Heart right ventricle (tissue), 16 donors: ENCODE measurements around the gene DCTN1. TPM values are rescaled to one million over a fixed set of nuclear protein-coding genes. Genes with fewer than 3 reads are reported as not detected.

Experiments
- ATAC-seq, 8 donors: fragments of 200-7000 bp; cut with Tn5 transposase; one replicate each; pipeline ENCODE4 v1.9.1; 2020; ENCODE audit warnings: mild to moderate bottlenecking in 8 of 8, moderate library complexity in 8 of 8, moderate number of reproducible peaks in 1 of 8
- DNase-seq, 2 donors: peaks; one replicate each; pipeline ENCODE4 v3.0.0-alpha.2; 2020
- H3K27ac ChIP-seq, 10 donors: fragments of 200-600 bp; sonication (generic) in 2 of 10; one replicate each; pipeline versions ENCODE4 v1.5.0 to v1.8.0; 2020 to 2022; ENCODE audit warnings: mild to moderate bottlenecking in 3 of 10
- H3K27me3 ChIP-seq, 7 donors: fragments of 200-600 bp; one replicate each; pipeline ENCODE4 v1.8.0; 2021 to 2022; ENCODE audit warnings: mild to moderate bottlenecking in 2 of 7
- H3K36me3 ChIP-seq, 9 donors: fragments of 200-600 bp; sonication (generic) in 1 of 9; one replicate each; pipeline versions ENCODE4 v1.5.0 to v1.8.0; 2020 to 2022; ENCODE audit warnings: mild to moderate bottlenecking in 2 of 9
- H3K4me1 ChIP-seq, 9 donors: fragments of 200-600 bp; sonication (generic) in 1 of 9; one replicate each; pipeline versions ENCODE4 v1.5.0 to v1.8.0; 2020 to 2022; ENCODE audit warnings: mild to moderate bottlenecking in 4 of 9
- H3K4me3 ChIP-seq, 10 donors: fragments of 200-600 bp; sonication (generic) in 2 of 10; one replicate each; pipeline versions ENCODE4 v1.5.0 to v1.8.0; 2020 to 2022; ENCODE audit warnings: mild to moderate bottlenecking in 7 of 10, moderate library complexity in 2 of 10
- H3K9me3 ChIP-seq, 11 donors: fragments of 200-600 bp in 10 of 11; sonication (generic) in 2 of 11; one replicate each; pipeline versions ENCODE4 v1.5.0 to v1.8.0; 2013 to 2022; ENCODE audit warnings: mild to moderate bottlenecking in 2 of 11, control low read depth in 1 of 11, moderate library complexity in 1 of 11
- WGBS, 2 donors: extraction: QIAGEN DNeasy Blood & Tissue Kit; methylation state at CpG; one replicate each; pipeline ENCODE4 v1.1.7; 2013; ENCODE audit warnings: inconsistent platforms in 1 of 2; 5-methylcytosine and 5-hydroxymethylcytosine counted together
- intact Hi-C, 10 donors: fragments of 100-400 bp; cut with DNase I; formaldehyde crosslinking; loops; one replicate each; pipeline versions ENCODE4 v1.11.1 to v1.14.2; 2022
- long read RNA-seq, 3 donors: library from polyadenylated mRNA; unstranded; transcript quantifications; one replicate each; pipeline ENCODE4 v2.0.0, GENCODE V29; 2020 to 2021
- polyA plus RNA-seq, 2 donors: library from polyadenylated mRNA; stranded (reverse); fragments of 200-250 nt; gene quantifications; one replicate each; pipeline ENCODE4 v1.2.3, GENCODE V29; 2013
- total RNA-seq, 10 donors: library from RNA; stranded (reverse); fragmentation: NEBNext Ultra II Directional in 3 of 10; extraction: Animal tissue kit (Norgen Biotek cat#: 25700) in 3 of 10; gene quantifications; one replicate each; pipeline versions ENCODE4 v1.2.1 to v1.2.4, GENCODE V29; 2021 to 2023
- TF ChIP-seq, protein P1 (sequence below), 9 donors: fragments of 200-600 bp; sonication (generic) in 2 of 9; IDR thresholded peaks; one replicate each; pipeline versions ENCODE4 v1.5.0 to v1.8.0; 2021 to 2022; ENCODE audit warnings: antibody characterized with exemption in 9 of 9, mild to moderate bottlenecking in 5 of 9, moderate library complexity in 1 of 9
- donor health status: Arrhythmogenic right ventricular cardiomyopathy.
- donor health status: ischemic (EF 13 %, LVEDD 7.1; RV severe dilation, severe dysfunction).
- donor health status: healthy with polysubstance abuse.
- donor health status: DM: no; HTN: yes; CAD: no.
- donor health status: DM: no; HTN: no; CAD: no.
- donor health status: ischemic (EF 25% LVEDD 6.9; RV normal size, moderate dysfunction).
- donor health status: ischemic (EF 25% LVEDD 5.7; RV mildly dilated, moderate dysfunction).
- donor health status: healthy.
- donor health status: DM: yes; HTN: yes; CAD: no.
- donor health status: Ischemic cardiomyopathy.
- donor health status: ischemic (EF 35%, LVEDD 5.7; RV mildly dilated, moderate dysfunction).
- donor health status: nonischemic (EF 11% LVEDD 7.7; RV severe dilation, severe dysfunction).
- donor health status: DM: yes; HTN: yes; CAD: no.
- donor health status: PGD.
- donor health status: ischemic (EF 29% LVEDD 5.4; RV normal size, mild dysfunction).
- donor health status: nonischemic (EF 23%, LVEDD 6.1; RV moderate dilation, normal function).

Gene DCTN1
- 100 to 1,000 TPM; 140 to 285 (median 195) TPM for total RNA-seq
- polyA plus RNA-seq: 100 to 1,000 TPM; 123 to 168 TPM
- long read RNA-seq, donor 1, full-length matches to known transcripts: 36 of 296 reads
- long read RNA-seq, donor 1, partial matches to known transcripts: 58 of 296 reads
- long read RNA-seq, donor 1, other reads (novel, unspliced or antisense): 202 of 296 reads
- long read RNA-seq, donor 2, full-length matches to known transcripts: 38 of 476 reads
- long read RNA-seq, donor 2, partial matches to known transcripts: 129 of 476 reads
- long read RNA-seq, donor 2, other reads (novel, unspliced or antisense): 309 of 476 reads
- long read RNA-seq, donor 3, full-length matches to known transcripts: 53 of 436 reads
- long read RNA-seq, donor 3, partial matches to known transcripts: 147 of 436 reads
- long read RNA-seq, donor 3, other reads (novel, unspliced or antisense): 236 of 436 reads

DNA sequence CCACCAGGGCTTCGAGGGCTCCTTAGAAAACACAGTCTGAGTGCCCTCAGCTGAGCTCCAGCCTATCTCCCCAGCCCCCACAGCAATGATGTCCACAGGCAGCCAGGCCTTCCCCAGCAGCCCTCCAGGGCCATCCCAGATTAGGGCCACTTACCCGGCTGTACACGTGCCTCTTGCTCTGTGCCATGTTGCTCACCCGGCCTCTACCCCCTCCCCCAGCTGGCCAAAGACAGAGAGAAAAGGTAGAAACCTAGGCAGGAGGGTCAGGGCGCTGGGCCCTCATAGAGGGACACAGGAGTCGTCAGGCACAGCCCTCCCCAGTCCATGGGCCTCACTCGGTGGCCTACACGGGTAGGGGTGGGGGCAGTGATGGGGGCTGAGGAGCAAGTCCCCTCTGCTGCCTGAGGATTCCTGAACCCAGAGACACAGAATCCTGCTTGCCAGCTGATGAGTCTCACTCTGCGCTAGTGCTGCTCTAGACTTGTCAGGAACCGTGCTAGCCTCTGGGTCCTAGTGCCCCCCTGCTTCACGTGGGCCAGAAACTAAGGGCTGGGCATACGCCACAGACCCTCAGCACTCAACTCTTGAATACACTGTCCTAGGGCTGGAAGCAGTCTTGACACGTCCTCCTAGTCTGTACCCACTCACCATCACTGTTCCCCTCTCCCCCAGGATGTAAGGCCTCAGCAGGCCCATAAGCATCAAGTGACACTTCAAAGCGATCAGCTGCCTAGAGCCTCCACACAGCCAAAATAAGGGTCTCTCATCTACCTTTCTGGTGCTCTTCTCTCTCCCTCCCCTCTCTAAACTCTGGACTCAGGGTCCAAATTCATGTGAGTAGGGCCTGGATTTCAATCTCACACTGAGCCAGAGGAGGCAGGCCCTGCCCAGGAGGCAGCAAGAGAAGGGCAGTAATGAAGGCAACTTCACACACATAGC lies at the start of gene DCTN1:
TSS of gene DCTN1 (minus strand) at position 461 of the 939 bp plus-strand sequence. CDS start at position 187, 274 bp downstream.
- Histone ChIP-seq H3K4me3 (peak within 1 kb of the TSS in 9 of 10 donors; percentile 23 to 54 (median 45)), H3K4me1 (peaks cover 14 to 76% (median 65%) of the 10 kb centered on the region in 9 donors), H3K9me3 (no peaks in the 10 kb centered on the region), H3K27me3 (no peaks in the 10 kb centered on the region), H3K27ac (peak within 1 kb of the TSS in 9 of 10 donors; percentile 1 to 85 (median 74)), H3K36me3 (peaks cover 0 to 54% (median 22%) of the 10 kb centered on the region in 9 donors)
- peak; percentile 74 to 89 (median 82) for ATAC-seq
- DNase-seq: peak in 1 of 2 donors; percentile 55
- TF ChIP-seq, protein P1, sequence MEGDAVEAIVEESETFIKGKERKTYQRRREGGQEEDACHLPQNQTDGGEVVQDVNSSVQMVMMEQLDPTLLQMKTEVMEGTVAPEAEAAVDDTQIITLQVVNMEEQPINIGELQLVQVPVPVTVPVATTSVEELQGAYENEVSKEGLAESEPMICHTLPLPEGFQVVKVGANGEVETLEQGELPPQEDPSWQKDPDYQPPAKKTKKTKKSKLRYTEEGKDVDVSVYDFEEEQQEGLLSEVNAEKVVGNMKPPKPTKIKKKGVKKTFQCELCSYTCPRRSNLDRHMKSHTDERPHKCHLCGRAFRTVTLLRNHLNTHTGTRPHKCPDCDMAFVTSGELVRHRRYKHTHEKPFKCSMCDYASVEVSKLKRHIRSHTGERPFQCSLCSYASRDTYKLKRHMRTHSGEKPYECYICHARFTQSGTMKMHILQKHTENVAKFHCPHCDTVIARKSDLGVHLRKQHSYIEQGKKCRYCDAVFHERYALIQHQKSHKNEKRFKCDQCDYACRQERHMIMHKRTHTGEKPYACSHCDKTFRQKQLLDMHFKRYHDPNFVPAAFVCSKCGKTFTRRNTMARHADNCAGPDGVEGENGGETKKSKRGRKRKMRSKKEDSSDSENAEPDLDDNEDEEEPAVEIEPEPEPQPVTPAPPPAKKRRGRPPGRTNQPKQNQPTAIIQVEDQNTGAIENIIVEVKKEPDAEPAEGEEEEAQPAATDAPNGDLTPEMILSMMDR (IDR thresholded peaks at IDR 0.05): no peak
- WGBS, 2 donors: 23 to 27% methylated on average over 14 of the region's 14 CpGs
- intact Hi-C loops: loop anchor here in 1 of 10 donors (10.0 kb wide), 1 partner anchor 1145 kb away; the partner anchor contains the start of genes CCT7 and PRADC1

DNA sequence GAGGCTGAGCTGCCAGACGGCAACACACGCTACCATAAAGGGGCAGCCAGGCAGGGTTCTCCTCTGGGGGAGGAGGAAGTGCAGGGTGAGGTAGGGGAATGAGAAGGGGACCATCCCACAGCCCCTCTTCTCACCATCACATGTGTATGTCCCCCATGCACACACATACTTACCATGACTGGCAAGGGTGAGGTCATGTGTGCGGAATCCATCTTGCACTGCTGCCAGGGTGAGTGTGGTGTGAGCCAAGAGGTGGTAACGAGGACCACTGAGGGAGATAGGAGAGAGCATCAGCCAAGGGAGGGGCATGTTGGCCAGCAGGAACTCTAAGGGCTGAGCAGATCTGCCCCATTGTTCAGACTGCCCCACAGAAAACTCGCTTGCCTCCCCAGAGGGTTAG lies 48.6 kb upstream of the DCTN1 start:
- intact Hi-C loops: no loop called here
- no peaks in the 10 kb centered on the region for H3K9me3 ChIP-seq
- TF ChIP-seq, protein P1 (IDR thresholded peaks at IDR 0.05): no peak
- H3K4me3 ChIP-seq: no peak overlapping the region
- H3K36me3 ChIP-seq: peaks cover 0 to 83% (median 55%) of the 10 kb centered on the region in 9 donors
- no peak overlapping the region for H3K27ac ChIP-seq
- H3K27me3 ChIP-seq: no peaks in the 10 kb centered on the region
- DNase-seq (no peak), ATAC-seq (peak in 1 of 8 donors; percentile 25)
- WGBS, 2 donors: 74 to 78% methylated on average over 5 of the region's 5 CpGs
- no peaks in the 10 kb centered on the region for H3K4me1 ChIP-seq

DNA sequence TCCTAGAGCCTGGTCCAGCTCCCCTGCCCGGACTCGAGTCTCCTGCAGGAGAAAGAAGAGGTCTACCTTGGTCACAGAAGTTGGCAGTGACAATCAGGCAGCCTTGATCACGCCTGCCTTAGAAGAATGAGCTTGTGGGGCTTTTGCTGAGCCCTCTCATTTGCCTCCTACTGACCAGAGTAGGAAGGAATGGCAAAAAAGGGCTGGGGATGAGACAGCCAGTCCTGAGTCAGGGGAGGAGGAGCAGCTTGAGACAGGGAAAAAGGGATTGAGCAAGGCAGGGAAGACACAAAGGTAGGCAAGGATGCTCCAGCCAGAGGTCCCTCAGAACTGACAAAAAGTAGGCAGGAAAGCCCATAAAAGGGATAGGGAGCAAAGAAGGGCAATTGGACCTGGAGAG lies 47.4 kb upstream of the DCTN1 start:
- DNase-seq (no peak), ATAC-seq (no peak)
- TF ChIP-seq, protein P1 (IDR thresholded peaks at IDR 0.05): no peak
- intact Hi-C loops: no loop called here
- 83 to 94% methylated on average over 3 of the region's 3 CpGs for WGBS, 2 donors
- Histone ChIP-seq H3K4me3 (no peak overlapping the region), H3K9me3 (no peaks in the 10 kb centered on the region), H3K4me1 (no peaks in the 10 kb centered on the region), H3K36me3 (peaks cover 0 to 82% (median 55%) of the 10 kb centered on the region in 9 donors), H3K27ac (no peak overlapping the region), H3K27me3 (no peaks in the 10 kb centered on the region)

DNA sequence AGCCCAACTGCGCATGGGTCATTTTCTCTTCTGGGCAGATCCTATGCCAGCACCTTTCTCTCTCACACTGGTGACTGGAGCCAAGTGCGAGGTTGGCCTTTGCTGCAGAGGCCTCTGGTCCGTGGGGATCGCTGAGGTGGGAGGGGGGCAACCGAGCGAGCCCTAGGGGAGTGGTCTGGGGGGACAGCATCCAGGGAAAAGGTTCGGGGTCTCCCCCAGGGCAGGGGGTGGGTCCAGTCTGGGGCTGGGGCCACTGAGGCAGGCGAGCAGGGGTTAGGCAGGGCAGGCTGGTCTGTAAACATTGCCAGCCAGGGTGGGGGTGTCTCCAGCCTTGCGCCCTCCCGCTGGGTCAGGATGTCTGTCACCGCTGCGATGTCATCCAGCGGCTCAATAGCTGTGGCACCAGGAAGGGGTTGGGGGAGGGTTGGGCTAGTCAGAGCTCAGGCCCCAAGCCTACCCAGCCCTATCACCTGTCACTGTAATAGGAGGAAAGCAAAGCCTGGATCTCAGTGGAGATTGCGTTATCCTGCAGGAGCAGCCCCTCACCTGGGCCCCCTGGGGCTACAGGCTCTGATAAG lies 46.2 kb upstream of the DCTN1 start:
- TF ChIP-seq, protein P1 (IDR thresholded peaks at IDR 0.05): no peak
- DNase-seq (no peak), ATAC-seq (no peak)
- WGBS, 2 donors: 68 to 84% methylated on average over 14 of the region's 14 CpGs
- Histone ChIP-seq H3K9me3 (no peaks in the 10 kb centered on the region), H3K4me3 (no peak overlapping the region), H3K27me3 (no peaks in the 10 kb centered on the region), H3K36me3 (peaks cover 0 to 69% (median 50%) of the 10 kb centered on the region in 9 donors), H3K4me1 (peaks cover 0 to 10% (median 7%) of the 10 kb centered on the region in 9 donors), H3K27ac (no peak overlapping the region)
- intact Hi-C loops: no loop called here
